Thoracic aorta (tissue), 2 donors: Measurements from ENCODE around the gene CLASP1. TPM values are rescaled to one million over a fixed set of nuclear protein-coding genes. Genes with fewer than 3 reads are reported as not detected.
A peak's percentile ranks its signal among the peaks of the same experiment; 100 is the strongest.

Source experiments
- ATAC-seq: fragments of 150-250 bp; one replicate; pipeline ENCODE4 v1.8.0; 2017; ENCODE audit warnings: low read depth; ENCODE audit not compliant: insufficient number of reproducible peaks, low FRiP score
- DNase-seq: peaks from one replicate; pipeline ENCODE4 v3.0.0-alpha.2; 2020; ENCODE audit warnings: low spot score
- H3K27ac ChIP-seq, 2 donors: fragments of 200-600 bp; sonication (generic); 1 replicate in 1 of 2; 2 replicates in 1 of 2; pipeline ENCODE4 v1.5.1; 2016; ENCODE audit warnings: mild to moderate bottlenecking in 2 of 2, moderate library complexity in 2 of 2
- H3K27me3 ChIP-seq: fragments of 200-600 bp; sonication (generic); replicated peaks from 2 replicates; pipeline ENCODE4 v1.6.0; 2016; ENCODE audit warnings: mild to moderate bottlenecking; ENCODE audit not compliant: insufficient read depth
- H3K36me3 ChIP-seq: fragments of 200-600 bp; sonication (generic); one replicate; pipeline ENCODE4 v1.5.1; 2016
- H3K4me1 ChIP-seq, 2 donors: fragments of 200-600 bp; sonication (generic); 1 replicate in 1 of 2; 2 replicates in 1 of 2; pipeline versions ENCODE4 v1.5.1 to v1.6.0; 2016; ENCODE audit warnings: low read depth in 2 of 2, mild to moderate bottlenecking in 1 of 2; ENCODE audit not compliant: control insufficient read depth in 1 of 2
- H3K4me3 ChIP-seq: fragments of 200-600 bp; sonication (generic); 2 replicates; pipeline ENCODE4 v1.5.1; 2016; ENCODE audit warnings: mild to moderate bottlenecking
- H3K9me3 ChIP-seq: fragments of 200-600 bp; sonication (generic); 2 replicates; pipeline ENCODE4 v1.5.1; 2016
- total RNA-seq, 2 donors: library from RNA; depleted of rRNA; stranded (reverse); fragments of >200 nt; gene quantifications; one replicate each; pipeline versions ENCODE4 v1.1.0 to v1.2.3, GENCODE V29; 2016
- TF ChIP-seq, protein P1 (sequence below): fragments of 200-600 bp; sonication (generic); IDR thresholded peaks from one replicate; pipeline ENCODE4 v1.5.1; 2019; ENCODE audit warnings: antibody characterized with exemption

Gene CLASP1
- total RNA-seq, 2 donors from 2014 or later = 69.7 to 113 TPM

GRCh38 chr2:121366040-121366439 is 283.2 kb downstream of the CLASP1 start:
- Histone ChIP-seq H3K27ac (no peak overlapping the region), H3K27me3 (no peaks in the 10 kb centered on the region), H3K9me3 (no peaks in the 10 kb centered on the region), H3K4me3 (no peak overlapping the region), H3K36me3 (peaks cover 14% of the 10 kb centered on the region), H3K4me1 (peaks cover 11 to 32% of the 10 kb centered on the region in 2 donors)
- DNase-seq (no peak), ATAC-seq (no peak)
- TF ChIP-seq, protein P1, sequence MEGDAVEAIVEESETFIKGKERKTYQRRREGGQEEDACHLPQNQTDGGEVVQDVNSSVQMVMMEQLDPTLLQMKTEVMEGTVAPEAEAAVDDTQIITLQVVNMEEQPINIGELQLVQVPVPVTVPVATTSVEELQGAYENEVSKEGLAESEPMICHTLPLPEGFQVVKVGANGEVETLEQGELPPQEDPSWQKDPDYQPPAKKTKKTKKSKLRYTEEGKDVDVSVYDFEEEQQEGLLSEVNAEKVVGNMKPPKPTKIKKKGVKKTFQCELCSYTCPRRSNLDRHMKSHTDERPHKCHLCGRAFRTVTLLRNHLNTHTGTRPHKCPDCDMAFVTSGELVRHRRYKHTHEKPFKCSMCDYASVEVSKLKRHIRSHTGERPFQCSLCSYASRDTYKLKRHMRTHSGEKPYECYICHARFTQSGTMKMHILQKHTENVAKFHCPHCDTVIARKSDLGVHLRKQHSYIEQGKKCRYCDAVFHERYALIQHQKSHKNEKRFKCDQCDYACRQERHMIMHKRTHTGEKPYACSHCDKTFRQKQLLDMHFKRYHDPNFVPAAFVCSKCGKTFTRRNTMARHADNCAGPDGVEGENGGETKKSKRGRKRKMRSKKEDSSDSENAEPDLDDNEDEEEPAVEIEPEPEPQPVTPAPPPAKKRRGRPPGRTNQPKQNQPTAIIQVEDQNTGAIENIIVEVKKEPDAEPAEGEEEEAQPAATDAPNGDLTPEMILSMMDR = no peak

DNA sequence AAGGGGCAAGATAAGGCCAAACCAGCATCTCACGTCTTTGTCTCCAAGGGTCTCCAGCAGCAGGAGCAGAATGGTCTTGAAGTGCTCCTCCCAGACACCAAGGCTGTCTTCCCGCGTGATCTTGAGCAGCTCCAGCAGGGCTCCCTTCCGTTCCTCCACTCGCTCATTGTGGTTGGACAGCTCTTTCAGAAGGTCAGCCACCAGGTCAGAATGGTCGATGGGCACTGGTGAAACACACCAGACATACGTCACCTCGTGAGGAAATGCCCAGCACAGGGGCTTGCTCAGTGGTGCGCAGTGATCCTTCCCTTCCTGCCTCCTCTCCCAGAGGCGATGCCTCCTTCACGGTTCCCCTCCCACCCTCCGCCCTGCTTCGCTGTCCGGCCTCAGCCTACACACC is 284.2 kb downstream of the CLASP1 start:
- DNase-seq (no peak), ATAC-seq (no peak)
- H3K4me1 ChIP-seq = peaks cover 17 to 42% of the 10 kb centered on the region in 2 donors
- no peak overlapping the region for H3K4me3 ChIP-seq
- no peaks in the 10 kb centered on the region for H3K27me3 ChIP-seq
- peak overlapping the region; percentile 67 to 68 for H3K27ac ChIP-seq
- H3K9me3 ChIP-seq = no peaks in the 10 kb centered on the region
- TF ChIP-seq, protein P1 = no peak
- peaks cover 14% of the 10 kb centered on the region for H3K36me3 ChIP-seq

DNA sequence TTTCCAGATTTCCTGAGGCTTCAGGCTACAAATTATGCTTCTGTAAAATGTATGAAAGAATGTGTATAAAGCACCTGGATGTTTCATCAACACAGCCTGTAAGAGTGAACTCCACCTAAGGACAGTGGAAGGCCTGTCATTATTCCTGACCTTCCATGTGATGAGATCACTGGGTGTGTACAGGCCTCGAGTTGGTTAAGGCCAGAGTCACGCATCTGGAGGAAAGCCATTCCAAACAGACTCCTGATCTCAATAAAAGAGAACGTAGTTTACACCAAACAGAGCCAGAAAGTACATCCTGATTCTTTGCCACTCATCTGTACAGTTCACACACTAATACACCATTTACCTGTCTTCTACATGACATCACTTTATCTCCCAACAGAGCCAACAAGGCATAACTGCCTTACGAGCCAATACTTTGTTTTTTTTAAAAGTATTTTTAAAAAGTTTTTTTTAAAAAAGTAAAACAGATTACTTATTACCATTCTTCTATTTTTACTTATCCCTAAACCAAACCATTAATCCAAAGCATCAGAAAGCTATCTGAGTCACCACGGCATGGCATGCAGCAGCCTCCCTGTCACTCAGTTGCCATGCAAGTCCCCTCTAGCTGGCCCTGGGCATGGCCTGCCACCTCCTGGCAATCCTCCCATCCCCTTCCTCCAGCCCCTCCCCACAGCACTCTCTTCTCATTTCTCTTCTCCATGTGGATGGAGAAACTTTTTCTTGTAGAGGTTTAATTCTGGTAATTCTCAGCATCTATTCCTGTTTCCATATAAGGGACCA is 285.4 kb downstream of the CLASP1 start:
- Histone ChIP-seq H3K4me1 (peaks cover 24 to 54% of the 10 kb centered on the region in 2 donors), H3K36me3 (peaks cover 14% of the 10 kb centered on the region), H3K4me3 (no peak overlapping the region), H3K27me3 (no peaks in the 10 kb centered on the region), H3K9me3 (no peaks in the 10 kb centered on the region), H3K27ac (peak overlapping the region; percentile 67 to 68)
- ATAC-seq = peak; percentile 71
- DNase-seq = peak; percentile 46
- TF ChIP-seq, protein P1 = no peak

DNA sequence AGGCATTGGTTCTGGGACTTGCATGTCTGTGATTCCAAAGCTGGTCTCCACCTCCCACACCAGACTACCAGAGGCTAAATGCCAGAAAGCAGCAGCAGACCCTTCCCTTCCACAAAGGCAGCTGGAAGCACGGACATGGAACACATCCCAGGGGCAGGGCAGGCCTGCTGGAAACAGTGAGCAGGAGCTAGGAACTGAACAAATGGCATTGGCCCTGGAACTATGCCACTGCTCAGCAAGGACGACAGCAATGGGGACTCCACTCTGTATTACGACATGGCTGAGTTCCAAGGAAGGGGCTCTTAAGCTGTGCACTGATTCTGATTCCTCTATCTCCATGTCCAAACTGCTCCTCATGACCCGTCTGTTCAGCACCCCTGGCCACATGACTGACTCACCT is 286.5 kb downstream of the CLASP1 start:
- Histone ChIP-seq H3K4me1 (peaks cover 24 to 62% of the 10 kb centered on the region in 2 donors), H3K36me3 (peaks cover 10% of the 10 kb centered on the region), H3K9me3 (no peaks in the 10 kb centered on the region), H3K27me3 (no peaks in the 10 kb centered on the region), H3K27ac (peak overlapping the region in 1 of 2 donors; percentile 68), H3K4me3 (no peak overlapping the region)
- TF ChIP-seq, protein P1 = no peak
- no peak for ATAC-seq
- DNase-seq = no peak

DNA sequence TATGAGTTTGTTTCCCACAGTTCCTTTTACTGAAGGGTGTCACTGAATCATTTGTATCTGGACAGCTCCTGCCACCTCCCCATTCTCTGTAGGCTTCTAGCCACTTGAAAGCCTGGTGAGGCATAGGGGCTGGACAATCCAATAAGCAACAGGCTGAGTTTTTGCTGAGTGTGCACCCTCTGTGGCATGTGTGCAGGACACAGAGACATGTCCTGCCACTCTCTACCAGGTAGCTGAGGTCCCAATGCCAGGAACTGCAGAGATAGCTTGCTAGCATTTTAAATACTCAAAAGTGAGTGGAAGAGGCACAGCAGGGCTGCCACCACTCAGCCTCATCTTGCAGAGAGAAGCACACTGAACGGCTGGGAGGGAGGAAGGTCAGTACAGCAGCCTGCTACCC is 287.0 kb downstream of the CLASP1 start:
- H3K27ac ChIP-seq = peak overlapping the region in 1 of 2 donors; percentile 29
- H3K36me3 ChIP-seq = peaks cover 5% of the 10 kb centered on the region
- no peak for DNase-seq
- H3K4me1 ChIP-seq = peaks cover 24 to 62% of the 10 kb centered on the region in 2 donors
- TF ChIP-seq, protein P1 = no peak
- no peaks in the 10 kb centered on the region for H3K27me3 ChIP-seq
- no peak overlapping the region for H3K4me3 ChIP-seq
- no peak for ATAC-seq
- H3K9me3 ChIP-seq = no peaks in the 10 kb centered on the region
